Pulmonary artery endothelial cell (primary cell): ENCODE data around the gene SLF1. TPM values are rescaled to one million over a fixed set of nuclear protein-coding genes. Genes with fewer than 3 reads are reported as not detected.
A peak's percentile ranks its signal among the peaks of the same experiment; 100 is the strongest.
"Not testable (repeated sequence)": the region's sequence is repeated elsewhere in the genome, so short reads cannot be mapped to it uniquely, and the experiment has no call there.

Source experiments
- DNase-seq: peaks from one replicate; pipeline ENCODE4 v3.0.0-alpha.2; 2011; ENCODE audit warnings: low read depth, low spot score
- total RNA-seq: library from RNA; depleted of rRNA; stranded (reverse); fragments of >200 nt; gene quantifications from 2 replicates; pipeline ENCODE4 v1.2.3, GENCODE V29; 2014

Gene SLF1
- 8.7 and 14.2 TPM in 2 replicates for total RNA-seq

DNA sequence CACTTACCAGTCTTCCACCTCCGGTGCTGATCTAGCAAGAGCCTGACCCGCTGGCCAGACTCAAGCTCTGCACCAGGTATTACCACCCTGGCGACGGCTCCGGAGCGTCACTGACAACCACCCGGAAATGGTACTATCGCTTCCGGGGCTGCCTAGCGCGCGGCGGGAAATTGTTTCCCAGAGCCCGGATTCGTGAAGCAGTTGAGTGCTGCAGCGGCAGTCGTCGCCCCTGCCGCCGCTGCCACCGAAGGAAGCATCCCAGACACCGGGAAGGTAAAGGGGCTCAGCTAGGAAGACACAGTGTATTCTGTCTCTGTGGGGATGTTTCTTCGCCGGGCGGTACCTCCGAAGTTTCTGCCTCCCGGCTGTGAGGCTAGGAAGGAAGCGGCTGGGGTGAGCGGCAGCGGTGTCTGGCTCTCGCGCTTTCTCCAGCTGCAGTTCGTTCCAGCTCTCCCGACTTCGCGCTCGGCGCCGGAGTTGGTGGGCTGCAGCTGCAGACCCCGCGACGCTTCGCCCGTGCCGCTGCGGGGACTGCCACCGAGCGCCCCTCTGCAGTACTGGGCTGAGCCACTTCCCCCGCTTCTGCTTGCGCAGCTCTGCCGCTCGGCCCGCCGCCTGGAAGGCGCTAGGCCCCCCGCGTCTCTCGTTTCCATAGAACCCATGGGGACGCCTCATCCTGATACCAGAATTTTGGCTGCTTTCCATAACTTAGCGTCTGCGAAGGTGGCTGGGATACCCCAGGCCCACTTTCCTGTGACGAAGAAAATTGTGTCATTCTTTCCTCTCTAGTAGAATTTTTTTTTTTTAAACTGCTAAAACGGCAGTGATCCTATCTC lies at the start of gene SLF1, which contains the start of gene KIAA0825:
Gene SLF1 (plus strand): TSS at position 177 of the 836 bp plus-strand sequence. CDS start 10,142 bp downstream, outside the sequence.
Gene KIAA0825 (minus strand): TSS at position 112 of the 836 bp plus-strand sequence. CDS start 81,478 bp downstream, outside the sequence.
- peak; percentile 60 for DNase-seq

DNA sequence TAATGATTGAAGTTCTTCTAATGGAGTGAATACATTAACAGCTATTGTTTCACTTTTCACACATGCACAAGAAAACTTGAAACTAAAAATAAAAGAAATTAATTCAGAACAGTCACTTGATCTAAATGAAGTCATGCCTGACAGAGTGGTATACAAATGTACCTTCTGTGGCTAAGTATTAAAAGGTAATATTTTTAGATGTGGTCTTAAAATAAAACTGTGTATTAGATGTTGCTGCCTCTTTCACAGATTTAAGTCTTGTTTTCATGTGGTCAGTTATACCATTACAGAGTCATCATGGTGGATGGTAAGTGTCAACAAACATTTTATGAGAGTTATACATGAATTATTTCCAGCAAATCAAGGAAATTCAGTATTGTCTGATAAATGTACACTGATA lies 47.1 kb upstream of the SLF1 start:
- DNase-seq, result no peak

DNA sequence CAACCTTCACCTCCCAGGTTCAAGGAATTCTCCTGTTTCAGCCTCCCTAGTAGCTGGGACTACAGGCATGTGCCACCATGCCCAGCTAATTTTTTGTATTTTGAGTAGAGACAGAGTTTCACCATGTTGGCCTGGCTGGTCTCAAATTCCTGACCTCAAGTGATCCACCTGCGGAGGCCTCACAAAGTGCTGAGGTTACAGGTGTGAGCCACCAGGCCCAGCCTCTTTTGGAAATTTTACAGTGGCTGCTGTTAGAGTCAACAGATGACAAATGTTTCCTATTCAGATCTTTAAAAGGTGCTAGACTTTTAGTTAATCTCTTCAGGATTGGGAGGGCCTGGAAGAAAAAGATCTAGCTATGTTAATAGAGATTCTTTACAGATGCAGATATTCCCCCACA lies 45.1 kb upstream of the SLF1 start:
- not testable (repeated sequence) for DNase-seq

DNA sequence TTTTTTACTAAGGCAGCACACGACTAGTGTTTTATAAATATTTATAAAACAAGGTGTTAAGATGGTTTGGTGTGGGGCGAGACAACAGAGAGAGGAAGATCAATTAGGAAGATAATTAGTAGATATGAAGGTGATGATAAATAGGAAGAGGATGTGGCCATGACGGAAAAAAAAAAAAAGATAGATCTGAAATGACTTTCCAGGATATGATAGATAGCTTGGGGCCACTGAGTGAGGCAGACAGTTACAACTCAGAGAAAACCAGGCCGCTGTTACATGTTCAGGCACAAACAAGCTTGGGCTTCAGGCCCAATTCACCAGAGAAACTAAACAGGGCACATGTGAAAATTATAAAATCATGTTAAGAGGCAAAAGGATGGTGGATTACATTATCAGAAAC lies 43.3 kb upstream of the SLF1 start:
- no peak for DNase-seq

DNA sequence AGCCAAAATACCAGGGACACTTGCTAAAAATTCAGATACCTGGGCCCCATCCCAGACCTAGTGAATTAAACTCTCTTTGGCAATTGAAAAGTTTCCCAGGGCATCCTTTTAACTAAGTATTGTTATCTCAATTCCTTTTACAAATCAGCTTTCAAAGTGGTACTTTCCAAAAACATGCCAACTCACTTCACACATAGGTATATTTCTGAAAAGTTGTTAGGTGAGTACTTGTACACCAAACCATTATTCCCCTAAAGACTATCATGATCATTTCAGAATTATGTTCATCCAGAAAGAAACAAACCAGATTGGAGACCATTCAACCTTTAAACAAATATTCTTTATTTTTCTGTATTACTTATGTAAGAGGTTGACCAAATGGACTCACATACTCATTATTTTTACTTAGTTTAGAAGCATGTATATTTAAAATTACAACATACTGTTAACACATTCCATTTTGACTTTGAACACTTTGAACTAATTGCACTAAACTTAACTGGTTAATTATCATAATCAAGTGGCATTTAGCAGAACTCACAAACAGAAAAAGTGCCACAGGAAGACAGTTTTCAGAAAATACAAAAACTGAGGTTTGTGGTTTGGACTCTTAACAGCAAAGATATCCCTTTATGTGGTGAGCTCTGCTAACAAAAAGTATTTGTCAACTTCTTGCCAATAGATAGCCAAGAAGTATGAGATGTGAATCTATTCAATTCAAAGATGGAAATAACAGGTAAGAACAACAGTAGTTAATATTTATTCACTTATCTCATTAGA lies 40.8 kb upstream of the SLF1 start:
- DNase-seq, result no peak

DNA sequence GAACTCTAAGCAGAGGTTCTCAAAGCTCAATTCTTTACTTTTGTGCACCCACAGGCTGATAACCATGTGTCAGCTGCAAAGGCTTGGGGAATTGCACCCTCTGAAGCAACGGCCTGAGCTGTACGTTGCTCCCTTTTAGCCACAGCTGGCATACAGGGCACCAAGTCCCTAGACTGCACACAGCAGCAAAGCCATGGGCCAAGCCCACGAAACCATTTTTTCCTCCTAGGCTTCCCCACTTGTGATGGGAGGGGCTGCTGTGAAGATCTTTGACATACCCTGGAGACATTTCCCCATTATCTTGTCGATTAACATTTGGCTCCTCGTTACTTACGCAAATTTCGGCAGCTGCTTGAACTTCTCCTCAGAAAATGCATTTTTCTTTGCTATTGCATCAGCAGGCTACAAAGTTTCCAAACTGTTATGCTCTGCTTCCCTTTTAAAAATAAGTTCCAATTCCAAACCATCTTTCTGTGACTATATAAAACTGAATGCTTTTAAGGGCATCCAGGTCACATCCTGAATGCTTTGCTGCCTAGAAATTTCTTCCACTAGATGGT lies 23.1 kb upstream of the SLF1 start:
- DNase-seq, result no peak

DNA sequence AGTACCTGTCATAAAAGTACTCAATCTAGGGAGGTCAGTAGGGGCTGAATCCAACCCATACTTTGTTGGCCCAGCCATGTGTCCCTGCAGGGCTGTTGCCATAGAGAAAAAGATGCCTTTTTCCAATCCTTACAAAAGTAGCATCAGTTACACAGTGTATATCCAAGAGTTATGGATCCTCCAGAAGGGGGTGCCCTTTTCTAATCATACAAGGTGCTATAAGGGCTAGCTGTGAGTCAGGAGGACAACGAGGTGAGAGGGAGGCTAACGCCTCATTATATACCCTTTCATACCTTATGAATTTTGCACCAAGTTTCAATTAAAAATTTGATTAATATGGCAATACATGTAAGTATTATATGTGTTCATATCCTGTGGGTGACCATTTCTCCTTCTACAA lies 4.9 kb upstream of the SLF1 start:
- DNase-seq, result no peak

DNA sequence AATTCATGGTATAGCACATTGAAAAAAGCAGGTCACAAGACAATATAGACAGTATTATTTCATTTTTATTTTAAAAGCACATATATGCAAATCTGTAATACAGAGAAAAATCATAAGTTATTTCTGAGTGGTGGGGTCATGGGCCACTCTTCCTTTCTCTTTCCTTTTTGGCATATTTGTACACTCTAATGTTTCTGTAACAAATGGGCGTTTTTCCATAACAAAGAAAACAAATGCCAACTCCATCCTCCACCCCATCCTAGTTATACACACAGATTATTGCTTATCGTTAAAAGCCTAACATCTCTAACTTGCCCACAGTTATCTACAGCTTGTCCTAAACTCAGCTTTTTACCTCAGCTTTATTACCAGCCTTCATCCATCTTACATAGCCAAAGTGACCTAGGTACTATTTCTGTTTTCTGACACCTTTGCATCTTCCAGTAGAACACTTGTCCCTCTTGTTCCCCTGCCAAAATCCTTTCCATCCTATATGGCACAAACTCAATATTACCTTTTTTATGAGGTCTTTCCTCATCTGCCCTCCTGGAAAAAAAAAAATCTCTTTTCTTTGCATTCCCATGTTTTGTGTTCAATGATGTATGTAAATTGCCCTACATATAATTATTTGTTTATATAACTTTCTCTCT lies 4.2 kb upstream of the SLF1 start:
- no peak for DNase-seq

DNA sequence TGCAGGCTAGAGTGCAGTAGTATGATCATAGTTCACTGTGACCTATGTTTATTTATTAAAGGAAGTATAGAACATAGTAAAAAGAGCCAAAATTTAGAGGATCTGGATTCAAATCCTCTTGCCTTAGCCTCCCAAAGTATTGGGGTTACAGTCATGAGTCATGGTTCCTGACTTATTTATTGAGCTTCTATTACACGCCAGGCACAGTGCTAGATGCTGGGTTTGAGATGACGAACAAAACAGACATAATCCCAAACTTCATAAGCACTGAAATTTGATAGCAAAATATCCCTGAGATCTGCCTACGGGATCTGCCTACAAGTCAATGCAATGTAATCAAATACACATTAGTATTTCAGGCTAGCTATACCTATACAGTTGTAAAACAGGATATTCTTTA lies 2.6 kb upstream of the SLF1 start:
- DNase-seq, result no peak

DNA sequence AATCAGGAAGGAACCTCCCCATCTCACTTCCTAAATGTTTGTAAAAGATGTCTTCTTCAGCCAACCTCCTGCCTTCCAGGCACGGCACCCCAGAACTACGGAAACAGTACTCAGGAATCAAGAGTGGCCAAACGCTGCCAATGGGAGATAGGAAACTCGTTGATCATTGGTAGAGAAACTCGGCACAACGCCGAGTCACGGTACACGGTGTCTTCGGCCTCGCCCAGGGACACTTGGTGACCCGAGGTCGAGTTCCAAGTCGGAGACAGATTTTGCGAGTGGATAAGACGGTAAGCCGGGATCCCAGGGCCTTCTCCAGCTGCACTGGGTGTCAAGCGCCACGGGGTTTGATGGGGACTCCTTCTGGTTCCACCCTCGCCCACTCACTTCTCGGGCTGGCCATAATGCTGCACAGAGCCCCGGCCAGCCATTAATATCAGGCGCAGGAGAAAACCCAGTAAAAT lies 408 bp upstream of the SLF1 start:
- no peak for DNase-seq

DNA sequence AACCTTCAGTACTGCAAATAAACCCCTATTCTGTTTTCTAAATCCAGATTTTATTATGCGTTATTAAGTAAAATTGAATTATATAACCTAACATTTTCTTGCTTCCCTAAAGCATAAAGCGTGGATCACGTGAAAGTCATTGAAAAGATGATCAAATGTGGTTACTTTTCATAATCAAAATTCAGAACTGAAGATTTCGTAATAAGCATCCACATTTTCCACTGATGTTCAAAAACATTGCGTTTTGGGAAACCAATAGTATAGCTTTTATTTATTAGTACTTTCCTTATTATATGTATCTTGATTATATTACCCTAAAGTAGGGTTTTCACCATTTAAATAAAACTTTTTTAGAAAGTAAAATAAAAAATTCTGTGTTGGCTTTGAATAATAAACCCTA lies 1.8 kb downstream of the SLF1 start:
- DNase-seq, result no peak

DNA sequence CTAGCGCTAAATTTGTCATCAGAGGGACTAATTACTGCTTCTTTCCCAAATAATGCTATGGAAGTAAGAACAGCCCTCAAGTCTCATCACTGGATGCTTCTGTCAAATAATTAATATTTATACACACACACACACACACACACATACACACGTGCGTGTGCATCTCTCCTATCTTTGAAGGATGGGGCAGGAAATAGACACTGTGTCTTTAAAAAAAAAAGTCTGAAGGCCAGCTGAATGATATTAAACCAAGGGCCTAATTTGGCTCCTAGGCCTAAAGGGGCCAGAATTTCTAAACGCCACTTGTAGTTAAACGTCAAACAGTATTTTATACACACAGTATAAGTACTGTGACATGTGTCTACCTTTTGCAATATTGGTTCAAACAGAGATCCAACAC lies 3.3 kb downstream of the SLF1 start:
- no peak for DNase-seq

DNA sequence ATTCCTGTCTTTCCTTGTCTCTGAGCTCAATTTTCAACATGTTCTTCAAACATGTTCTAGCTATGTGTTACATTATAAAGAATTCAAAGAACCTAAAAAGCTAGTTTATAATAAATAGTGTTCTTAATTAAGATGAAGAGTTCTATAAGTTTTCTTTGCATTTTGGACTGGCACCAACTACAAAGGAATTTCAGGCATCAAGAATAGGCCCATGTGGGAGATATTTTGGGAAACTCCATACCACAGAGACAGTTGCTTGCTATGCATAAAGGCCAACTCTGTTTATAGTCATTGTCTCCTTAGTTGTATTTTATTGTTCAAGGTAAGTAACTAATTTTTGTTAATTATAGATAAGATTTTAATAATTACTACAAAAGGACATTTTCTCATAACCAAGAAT lies 4.5 kb downstream of the SLF1 start:
- no peak for DNase-seq

DNA sequence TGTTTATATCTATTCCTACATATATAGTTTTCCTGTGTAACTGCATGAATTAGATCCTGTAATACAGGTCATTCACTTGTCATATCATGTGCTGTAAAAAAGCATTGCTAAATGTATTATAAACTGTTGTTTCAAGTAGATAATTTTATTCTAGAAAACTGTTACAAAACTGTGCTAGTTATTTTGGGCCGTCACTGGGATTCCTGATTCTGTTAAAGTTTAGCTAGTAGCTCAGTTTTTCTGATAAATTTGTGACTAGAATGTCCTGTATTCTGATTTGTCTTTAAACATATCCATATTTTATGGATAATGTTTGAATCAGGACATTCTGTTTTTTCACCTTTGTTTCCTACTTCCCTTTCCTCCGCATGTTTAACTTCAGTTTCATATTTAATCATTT lies 5.4 kb downstream of the SLF1 start:
- DNase-seq, result no peak

DNA sequence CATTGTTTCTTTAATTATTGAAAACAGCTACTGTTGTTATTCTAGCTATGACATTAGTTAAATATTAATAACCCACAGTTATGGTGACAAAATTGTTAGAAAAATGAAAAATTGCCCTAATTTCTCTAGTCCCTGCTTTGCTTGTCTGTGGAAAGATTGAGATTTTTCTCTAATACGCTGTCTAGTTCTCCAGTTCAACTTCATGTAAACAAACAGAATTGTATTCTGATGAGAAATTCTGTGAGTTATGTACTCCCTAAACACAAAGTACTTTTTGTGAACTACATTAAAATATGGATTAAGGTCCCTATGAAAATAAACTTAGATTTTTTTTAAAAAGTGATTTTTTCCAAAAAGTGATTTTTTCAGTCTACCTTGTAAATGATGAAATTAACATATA lies 8.7 kb downstream of the SLF1 start:
- no peak for DNase-seq

DNA sequence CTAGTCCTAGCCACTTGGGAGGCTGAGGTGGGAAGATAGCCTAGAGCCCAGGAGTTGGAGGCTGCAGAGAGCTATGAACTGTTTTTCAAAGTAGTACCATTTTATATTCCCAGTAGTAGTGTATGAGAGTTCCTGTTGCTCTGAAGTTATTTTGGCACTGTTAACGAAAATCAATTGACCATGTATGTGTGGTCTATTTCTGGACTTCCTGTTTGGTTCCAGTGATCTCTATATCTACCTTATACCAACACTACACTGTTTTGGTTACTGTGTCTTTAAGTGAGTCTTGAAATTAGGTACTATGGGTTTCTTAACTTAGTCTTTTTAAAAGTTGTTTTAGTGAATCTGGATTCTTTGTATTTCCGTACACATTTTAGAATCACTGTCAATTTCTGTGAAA lies 13.6 kb downstream of the SLF1 start:
- DNase-seq, result no peak

DNA sequence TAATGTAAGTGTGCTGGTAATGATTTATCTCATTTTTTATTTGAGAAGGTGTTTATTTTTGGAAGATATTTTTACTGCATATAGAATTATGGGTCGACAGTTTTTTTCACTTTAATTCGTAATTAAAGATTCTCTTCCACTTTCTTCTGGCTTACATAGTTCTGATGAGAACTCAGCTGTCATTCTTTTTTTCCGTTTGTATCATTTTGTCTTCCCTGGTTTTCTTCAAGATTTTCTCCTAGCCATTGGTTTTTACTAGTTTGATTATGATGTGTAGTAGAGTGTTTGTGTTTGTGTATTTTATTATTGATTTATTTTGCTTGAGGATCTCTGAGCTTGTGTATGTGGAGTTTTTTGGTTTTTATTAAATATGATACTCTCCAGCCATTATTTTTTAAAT lies 21.7 kb downstream of the SLF1 start:
- no peak for DNase-seq

DNA sequence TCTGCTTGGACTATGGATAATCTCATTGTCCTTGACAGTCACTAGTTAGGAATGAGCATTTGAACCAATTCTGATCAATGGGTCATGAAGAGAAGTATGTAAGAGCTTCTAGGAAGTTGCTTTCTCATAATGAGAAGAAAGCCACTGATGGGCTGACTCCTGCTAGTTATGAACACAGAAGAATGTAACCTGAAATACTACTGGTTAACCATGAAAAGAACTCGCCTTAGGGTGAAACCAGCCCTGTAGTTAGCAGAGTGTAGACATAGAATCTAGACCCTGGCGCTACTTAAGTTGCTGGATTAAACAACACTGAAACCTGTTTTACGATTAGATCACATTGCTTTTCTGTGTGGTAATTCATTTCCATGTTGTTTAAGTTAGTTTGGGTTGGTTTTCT lies 26.6 kb downstream of the SLF1 start:
- DNase-seq, result no peak

DNA sequence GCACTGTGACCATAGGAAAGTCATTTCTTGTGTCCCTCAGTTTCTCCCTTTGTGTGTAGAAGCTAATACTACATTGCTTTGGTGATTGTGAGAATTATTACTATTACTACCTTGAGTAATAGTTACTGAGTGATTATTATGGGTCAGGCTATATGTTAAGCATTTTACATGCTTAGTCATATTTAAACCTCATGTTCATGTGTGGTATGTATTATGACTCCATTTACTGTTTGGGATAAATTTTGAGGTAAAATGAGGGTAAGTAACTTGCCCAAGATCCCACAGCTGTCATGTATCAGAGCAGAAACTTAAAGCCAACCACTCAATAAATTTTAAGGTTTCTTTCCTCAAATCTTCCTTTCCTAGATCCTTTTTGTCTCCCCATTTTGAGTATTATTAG lies 28.3 kb downstream of the SLF1 start:
- DNase-seq, result no peak

DNA sequence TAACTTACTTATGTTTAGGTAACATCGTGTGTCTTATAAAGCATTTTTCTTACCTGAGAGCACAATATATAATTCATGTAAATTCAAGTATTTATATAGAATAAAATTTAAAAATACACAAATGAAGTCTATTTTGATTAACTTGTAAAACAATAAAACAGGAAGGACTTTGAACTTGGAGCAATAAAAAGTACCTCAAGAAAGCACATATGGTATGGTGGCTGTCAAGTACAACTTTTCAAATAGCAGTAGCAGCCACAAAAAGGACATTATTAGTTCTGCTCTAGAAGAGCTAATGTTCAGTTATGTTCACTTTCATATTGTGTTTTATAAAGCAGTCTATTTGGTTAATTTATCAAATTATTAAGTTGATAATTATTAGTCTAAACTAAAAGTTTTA lies 31.4 kb downstream of the SLF1 start:
- no peak for DNase-seq

DNA sequence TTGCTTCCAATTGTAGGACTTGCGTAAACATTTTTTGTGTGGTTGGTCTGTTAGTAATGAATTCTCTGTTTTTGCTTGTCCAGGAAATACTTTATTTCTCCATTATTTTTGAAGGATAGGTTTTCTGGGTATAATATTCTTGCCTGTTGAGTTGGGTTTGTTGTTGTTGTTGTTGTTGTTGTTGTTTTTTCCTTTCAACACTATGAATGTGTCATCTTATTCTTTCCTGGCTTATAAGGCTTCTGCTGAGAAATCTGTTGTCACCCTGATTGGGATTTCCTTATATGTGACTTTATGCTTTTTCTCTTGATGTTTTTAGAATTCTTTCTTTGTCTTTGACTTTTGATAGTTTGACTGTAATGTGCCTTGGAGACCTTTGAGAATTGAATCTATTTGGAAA lies 39.8 kb downstream of the SLF1 start:
- DNase-seq, result no peak

DNA sequence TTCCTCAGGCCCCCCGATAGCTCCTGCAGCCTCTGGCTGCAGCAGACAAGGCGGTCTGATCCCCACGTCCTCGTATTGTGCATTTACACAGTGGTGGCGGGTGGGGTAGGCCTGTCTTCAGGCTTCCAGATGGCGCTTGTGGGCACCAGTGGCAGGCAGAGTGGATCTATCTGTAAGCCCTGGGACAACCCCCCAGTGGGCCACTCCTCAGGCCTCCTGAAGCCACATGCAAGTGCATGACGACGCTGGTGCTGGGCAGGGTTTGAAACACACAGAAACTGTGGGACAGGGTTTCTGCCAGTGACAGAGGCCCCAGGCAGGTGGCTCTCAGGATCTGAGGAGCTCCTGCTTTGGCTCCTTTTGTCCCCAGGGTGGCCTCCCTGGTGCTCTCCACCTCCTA lies 42.0 kb downstream of the SLF1 start:
- DNase-seq, result no peak
